GM19463 (cell line): ENCODE results near the gene BEST3.

Experiments
- ATAC-seq: cut with Tn5 transposase; IDR thresholded peaks from one replicate; pipeline ENCODE4 v1.9.1; 2021; ENCODE audit warnings: mild to moderate bottlenecking, moderate library complexity; ENCODE audit not compliant: unreplicated experiment

Gene BEST3

GRCh38 chr12:69655616-69656340 lies 43.3 kb downstream of the BEST3 start:
- ATAC-seq, result no peak

- no peak for ATAC-seq
Observed at GRCh38 chr12:69653703-69654102, 45.4 kb downstream of the BEST3 start.

- no peak for ATAC-seq
Observed at GRCh38 chr12:69651922-69652321, 47.2 kb downstream of the BEST3 start.

DNA sequence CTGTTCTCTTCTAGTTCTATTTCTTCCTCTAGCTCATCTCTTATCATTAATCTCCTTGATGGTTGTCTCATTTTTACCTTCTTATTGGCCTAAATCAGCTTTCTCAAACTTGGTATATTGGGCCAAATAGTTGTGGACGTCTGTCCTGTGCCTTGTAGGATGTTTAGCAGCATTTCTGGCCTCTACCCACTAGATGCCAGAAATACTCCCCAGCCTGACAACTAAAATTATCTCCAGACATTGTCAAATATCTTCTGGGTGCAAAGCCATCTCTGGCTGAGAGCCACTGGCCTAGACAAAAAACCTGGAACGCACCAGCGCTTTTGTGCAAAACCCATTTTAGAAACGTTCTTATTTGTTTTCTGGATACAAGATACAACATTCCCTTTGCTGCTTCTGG lies 49.6 kb downstream of the BEST3 start:
- ATAC-seq, result no peak

GRCh38 chr12:69648476-69648875 lies 50.6 kb downstream of the BEST3 start:
- ATAC-seq, result no peak

GRCh38 chr12:69647178-69647577 lies 51.9 kb downstream of the BEST3 start:
- ATAC-seq, result no peak

GRCh38 chr12:69645031-69645430 lies 54.1 kb downstream of the BEST3 start:
- no peak for ATAC-seq

GRCh38 chr12:69644511-69644910 lies 54.6 kb downstream of the BEST3 start:
- ATAC-seq, result no peak

- ATAC-seq, result no peak
Observed at GRCh38 chr12:69642531-69642930, 56.6 kb downstream of the BEST3 start.

GRCh38 chr12:69641546-69641945 lies 57.6 kb downstream of the BEST3 start:
- ATAC-seq, result no peak

DNA sequence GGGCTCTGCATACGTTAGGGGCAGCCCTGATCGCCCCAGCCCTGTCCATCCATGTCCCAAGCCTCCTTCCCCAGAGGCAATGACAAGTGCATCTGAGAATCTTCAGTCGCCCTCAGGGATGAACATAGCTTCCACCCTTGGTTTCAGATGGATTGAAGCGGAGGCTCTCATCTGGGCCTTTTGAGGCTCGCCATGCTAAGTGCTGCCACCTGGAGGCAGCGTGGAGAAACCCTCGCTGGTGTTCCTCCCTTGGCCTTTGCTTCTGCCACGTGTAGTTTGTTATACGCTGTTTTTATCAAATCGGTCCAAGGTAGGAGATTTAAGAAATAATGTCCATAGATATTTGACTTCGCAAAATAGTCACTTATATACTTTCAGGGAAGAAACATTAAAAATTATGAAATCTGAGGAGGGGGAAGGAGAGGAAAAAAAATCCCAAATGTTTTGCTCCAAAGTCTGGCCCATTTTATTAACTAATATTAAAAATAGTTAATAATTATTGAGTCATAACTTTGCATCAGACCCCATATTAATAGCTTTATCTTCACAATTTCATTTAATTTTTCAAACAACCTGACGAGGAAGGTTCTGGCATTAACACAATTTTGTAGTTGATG lies 59.6 kb downstream of the BEST3 start:
- peak; percentile 97 for ATAC-seq

DNA sequence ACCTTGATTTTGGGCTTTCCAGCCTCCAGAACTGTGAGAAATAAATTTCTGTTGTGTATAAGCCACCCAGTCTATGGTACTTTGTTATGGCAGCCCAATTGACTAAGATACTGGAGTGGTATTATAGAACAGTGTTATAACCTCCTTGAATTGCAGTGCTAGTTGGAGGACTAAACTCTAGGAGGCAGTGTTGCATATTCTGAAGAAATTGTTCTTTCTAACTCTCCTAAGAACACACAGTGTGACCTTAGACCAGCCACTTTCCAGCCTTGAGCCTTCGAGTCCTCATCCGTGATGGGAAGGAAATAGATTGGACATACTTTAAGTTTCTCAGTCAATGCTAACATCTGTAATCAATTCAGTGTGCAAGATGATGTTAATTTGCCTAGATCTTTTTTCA lies 66.0 kb downstream of the BEST3 start:
- ATAC-seq, result no peak

DNA sequence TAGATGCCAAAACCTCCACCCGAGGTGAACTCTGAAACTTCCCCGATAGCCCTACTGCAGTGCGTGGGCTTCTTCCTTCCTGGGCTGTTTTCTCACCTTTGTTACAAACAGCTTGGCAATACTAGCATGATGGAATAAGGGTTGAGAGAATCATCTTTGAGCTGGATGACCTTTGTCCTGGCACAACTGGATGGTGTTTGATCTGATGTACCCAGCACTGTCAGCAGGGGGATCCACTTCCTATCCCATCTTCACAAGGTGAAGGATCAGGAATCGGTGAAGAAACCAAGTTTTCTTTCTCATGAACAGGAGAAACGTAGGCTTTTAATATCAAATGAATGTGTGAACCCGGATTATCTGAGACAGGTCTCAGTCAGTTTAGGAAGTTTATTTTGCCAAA lies 68.9 kb downstream of the BEST3 start:
- no peak for ATAC-seq

DNA sequence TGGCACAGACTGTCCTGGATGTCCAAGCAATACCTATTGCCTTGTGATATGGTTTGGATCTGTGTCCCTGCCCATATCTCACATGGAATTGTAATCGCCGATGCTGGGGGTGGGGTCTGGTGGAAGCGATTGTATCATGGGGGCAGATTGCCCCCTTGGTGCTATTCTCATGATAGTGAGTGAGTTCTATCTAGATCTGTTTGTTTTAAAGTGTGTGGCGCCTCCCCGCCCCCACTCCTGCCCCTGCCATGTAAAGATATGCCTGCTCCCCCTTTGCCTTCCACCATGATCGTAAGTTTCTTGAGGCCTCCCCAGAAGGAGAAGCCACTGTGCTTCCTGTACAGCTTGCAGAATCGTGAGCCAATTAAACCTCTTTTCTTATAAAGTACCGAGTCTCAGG lies 71.6 kb downstream of the BEST3 start:
- no peak for ATAC-seq

DNA sequence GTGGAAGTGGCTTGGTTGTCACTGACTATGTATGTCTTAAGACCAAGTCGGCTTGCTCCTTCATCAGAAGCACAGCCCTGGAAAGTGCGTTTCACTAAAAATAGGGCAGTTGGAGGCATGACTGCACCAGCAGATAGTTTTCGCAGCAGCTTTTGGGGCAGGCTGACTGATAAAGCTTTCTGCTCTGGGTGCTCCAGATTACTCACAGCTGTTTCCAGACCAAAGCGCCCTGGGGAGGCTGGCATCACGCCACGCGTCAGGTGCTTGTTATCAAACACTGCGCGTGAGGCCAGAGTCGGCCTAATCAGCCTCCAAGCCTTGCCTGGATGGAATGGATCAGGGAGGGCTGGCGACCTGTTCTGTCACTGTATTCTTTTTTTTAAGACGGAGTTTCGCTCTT lies 75.1 kb downstream of the BEST3 start:
- ATAC-seq, result no peak

DNA sequence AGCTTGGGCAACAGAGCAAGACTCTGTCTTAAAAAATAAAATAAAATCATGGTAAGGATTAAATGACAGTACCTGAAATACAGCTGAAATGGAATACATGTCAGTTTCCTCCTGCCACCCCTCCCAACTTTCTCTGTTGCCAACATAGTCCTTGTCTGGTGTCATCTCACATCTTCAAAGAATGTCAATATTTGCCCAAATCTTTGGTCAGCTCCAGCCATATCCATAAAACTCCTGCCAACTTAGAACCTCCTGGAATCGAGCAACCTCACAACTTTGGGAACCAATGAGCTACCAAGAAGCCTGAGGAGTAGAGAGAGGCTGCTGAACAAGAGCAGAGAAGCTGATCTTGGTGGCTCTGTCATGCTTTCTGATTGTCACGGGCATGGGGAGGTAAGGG lies 77.6 kb downstream of the BEST3 start:
- ATAC-seq, result no peak

- no peak for ATAC-seq
Observed at GRCh38 chr12:69620921-69621320, 78.2 kb downstream of the BEST3 start.

DNA sequence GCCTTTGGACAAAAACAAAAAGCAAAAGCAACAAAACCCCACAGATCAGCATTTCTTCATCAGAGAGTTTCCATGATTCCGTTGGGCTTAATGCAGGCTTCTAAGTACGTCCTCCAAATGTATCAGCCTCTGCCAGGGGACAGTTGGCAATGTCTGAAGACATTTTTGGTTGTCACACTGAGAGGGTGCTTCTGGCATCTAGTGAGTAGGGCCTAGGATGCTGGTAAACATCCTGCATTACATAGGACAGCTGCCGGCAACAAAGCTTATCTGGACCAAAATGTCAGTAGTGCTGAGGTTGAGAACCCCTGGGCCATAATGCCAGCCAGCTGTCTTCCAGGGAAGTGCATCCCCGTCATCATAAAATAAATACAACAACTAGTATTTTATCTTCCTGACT lies 79.0 kb downstream of the BEST3 start:
- ATAC-seq, result no peak

DNA sequence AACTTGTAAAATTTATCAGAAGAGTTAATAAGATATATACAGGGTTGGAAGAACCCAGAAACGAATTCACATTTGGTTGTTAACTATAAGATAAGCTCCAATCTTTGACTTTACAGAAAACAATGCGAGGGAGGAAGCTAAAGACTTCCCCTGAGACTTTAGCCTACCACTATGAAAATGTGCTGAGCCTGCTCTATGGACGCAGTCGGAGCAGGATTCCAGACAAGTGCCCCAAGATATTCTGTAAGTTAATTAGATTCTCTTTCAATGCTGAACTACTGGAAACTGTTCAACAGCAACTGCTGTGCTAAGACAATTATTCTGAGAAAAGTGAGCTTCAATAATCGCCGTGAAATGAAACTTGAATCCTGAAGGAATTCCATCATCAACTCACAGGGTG lies 80.1 kb downstream of the BEST3 start:
- no peak for ATAC-seq

- ATAC-seq, result no peak
Observed at GRCh38 chr12:69616025-69616424, 83.1 kb downstream of the BEST3 start.

GRCh38 chr12:69613351-69613750 lies 85.8 kb downstream of the BEST3 start:
- ATAC-seq, result no peak

DNA sequence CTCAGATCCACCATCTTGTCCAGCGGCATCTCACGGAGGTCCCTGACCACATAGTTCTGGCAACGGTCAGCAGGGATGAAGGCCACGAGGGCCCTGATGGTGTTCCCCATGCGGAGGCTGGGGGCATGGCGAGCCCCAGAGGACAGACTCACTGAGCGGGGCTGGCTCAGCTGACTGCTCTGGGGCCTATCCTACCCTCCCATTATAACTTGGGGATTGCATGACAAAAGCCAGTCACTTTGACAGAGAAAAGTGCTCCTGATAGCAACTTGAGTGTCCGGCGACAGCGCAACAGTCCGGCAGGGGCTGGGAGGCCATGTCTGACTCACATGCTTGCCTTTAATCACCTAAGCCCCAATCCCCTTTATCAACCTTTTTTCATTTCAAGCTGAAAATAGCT lies 88.4 kb downstream of the BEST3 start, which contains the start of gene LRRC10:
Gene LRRC10 (minus strand): TSS at position 179 of the 400 bp plus-strand sequence. CDS start 69 bp downstream, at position 110.
- ATAC-seq, result no peak

GRCh38 chr12:69610126-69610525 lies 89.0 kb downstream of the BEST3 start:
- ATAC-seq, result no peak
